ENCODE measurements around the gene NACC1.

DNA sequence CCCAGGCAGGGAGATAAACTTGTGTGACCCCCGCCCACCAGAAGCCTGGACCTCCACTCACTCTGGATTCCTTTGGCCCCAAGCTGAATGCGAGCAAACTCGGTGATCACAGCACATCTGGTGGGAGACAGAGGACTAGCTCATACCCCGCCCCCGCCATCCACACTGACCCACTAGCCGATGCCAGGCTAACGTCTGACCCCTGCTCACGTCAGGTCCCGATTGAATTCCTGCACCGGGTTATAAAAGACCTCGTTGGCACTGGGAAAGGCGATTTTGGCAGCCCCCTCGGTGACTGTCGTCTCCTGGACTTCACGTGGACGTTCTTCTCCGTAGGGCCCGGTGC, 2.2 kb upstream of the NACC1 start:
- TF ChIP-seq, protein P1, sequence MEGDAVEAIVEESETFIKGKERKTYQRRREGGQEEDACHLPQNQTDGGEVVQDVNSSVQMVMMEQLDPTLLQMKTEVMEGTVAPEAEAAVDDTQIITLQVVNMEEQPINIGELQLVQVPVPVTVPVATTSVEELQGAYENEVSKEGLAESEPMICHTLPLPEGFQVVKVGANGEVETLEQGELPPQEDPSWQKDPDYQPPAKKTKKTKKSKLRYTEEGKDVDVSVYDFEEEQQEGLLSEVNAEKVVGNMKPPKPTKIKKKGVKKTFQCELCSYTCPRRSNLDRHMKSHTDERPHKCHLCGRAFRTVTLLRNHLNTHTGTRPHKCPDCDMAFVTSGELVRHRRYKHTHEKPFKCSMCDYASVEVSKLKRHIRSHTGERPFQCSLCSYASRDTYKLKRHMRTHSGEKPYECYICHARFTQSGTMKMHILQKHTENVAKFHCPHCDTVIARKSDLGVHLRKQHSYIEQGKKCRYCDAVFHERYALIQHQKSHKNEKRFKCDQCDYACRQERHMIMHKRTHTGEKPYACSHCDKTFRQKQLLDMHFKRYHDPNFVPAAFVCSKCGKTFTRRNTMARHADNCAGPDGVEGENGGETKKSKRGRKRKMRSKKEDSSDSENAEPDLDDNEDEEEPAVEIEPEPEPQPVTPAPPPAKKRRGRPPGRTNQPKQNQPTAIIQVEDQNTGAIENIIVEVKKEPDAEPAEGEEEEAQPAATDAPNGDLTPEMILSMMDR (IDR thresholded peaks at IDR 0.05; ENCODE audit: poor library complexity): no peak
- TF ChIP-seq EZH2 (IDR thresholded peaks at IDR 0.05; ENCODE audit: borderline replicate concordance): no peak
- TF ChIP-seq EZH2phosphoT487 (IDR thresholded peaks at IDR 0.05; ENCODE audit: low read depth, severe bottlenecking, unreplicated experiment): no peak

Measured in hepatocyte (in vitro differentiated cells).